ENCODE results near the gene SLC31A1. TPM values are rescaled to one million over a fixed set of nuclear protein-coding genes. Genes with fewer than 3 reads are reported as not detected.

The SLC31A1 gene
- total and polyA plus RNA-seq, 2 of the 13 experiments (the other 11 are each of a cell fraction or from before 2014, with no cell fraction given): 62.9 to 70.0 TPM

GRCh38 chr9:113269871-113270270, 48.5 kb downstream of the SLC31A1 start:
- POLR2A ChIA-PET: no interaction called here
- Histone ChIP-seq H3K4me1 (ENCODE audit: insufficient read depth, low read length) (peaks cover 11% of the 10 kb centered on the region), H3K9me3 (ENCODE audit: low read length) (no peaks in the 10 kb centered on the region), H3K9ac (ENCODE audit: insufficient read depth, low read depth, low read length) (no peak overlapping the region), H3K79me2 (ENCODE audit: insufficient read depth, low read length) (peaks cover 12% of the 10 kb centered on the region), H3K4me2 (ENCODE audit: low read depth, low read length) (no peak overlapping the region), H2AFZ (ENCODE audit: low read length) (no peak overlapping the region), H3K36me3 (replicated peaks in 1 of 2; ENCODE audit: control insufficient read depth in 1 of 2, insufficient read depth in 2 of 2, low read length in 2 of 2) (peaks cover 16 to 51% of the 10 kb centered on the region in 2 experiments), H3K27ac (ENCODE audit: extremely low read length, insufficient read depth, low read length) (no peak overlapping the region), H3K4me3 (replicated peaks in 1 of 3; ENCODE audit: insufficient read depth in 1 of 3, low read depth in 2 of 3, low read length in 3 of 3) (no peak overlapping the region), H4K20me1 (ENCODE audit: insufficient read depth, low read length) (no peaks in the 10 kb centered on the region; the same call in 1 of the 2 replicates), H3K27me3 (ENCODE audit: control insufficient read depth in 1 of 2, insufficient read depth in 2 of 2, low read length in 2 of 2) (no peaks in the 10 kb centered on the region; a peak in 1 of 5 replicates)
- BruUV-seq (replicated peaks): no TSS peak
- in situ Hi-C loops (cut with HindIII; ENCODE audit: extremely low pct_ligation_motif_present, low pct_unique_long_range_greater_than_20kb): loop anchor here (5.0 kb wide), 1 partner anchor 387 kb away; no protein-coding TSS in a partner anchor
- intact Hi-C loops (cut with micrococcal nuclease; ENCODE audit: unreplicated experiment): loop anchor here (10.0 kb wide), 2 partner anchors 135 to 385 kb away; partner anchors contain the start of gene ALAD
- CTCF ChIA-PET (ENCODE audit: low intra/inter-chr PET ratio, low total read pairs): no interaction called here
- ATAC-seq: no peak
- DNase-seq (ENCODE audit: low spot score): no peak
- TF ChIP-seq ZNF773 (CRISPR knock-in tag; IDR thresholded peaks at IDR 0.05; ENCODE audit: borderline replicate concordance): no peak
- TF ChIP-seq SRY (CRISPR knock-in tag; IDR thresholded peaks at IDR 0.05): no peak
- no peak for TF ChIP-seq ZNF878 (CRISPR knock-in tag; IDR thresholded peaks at IDR 0.05)
- TF ChIP-seq ZNF329 (CRISPR knock-in tag; IDR thresholded peaks at IDR 0.05; ENCODE audit: low read depth): no peak
- no peak for TF ChIP-seq ZBTB25 (CRISPR knock-in tag; IDR thresholded peaks at IDR 0.05)
- no peak for TF ChIP-seq FLYWCH1 (CRISPR knock-in tag; IDR thresholded peaks at IDR 0.05)
- TF ChIP-seq CENPX (CRISPR knock-in tag; IDR thresholded peaks at IDR 0.05): no peak
- TF ChIP-seq ZNF841 (CRISPR knock-in tag; IDR thresholded peaks at IDR 0.05; ENCODE audit: borderline replicate concordance): no peak
- TF ChIP-seq KAT8 (CRISPR knock-in tag; IDR thresholded peaks at IDR 0.05): no peak
- TF ChIP-seq HNRNPK (IDR thresholded peaks at IDR 0.05; ENCODE audit: low read depth, low read length, poor library complexity, severe bottlenecking): no peak
- TF ChIP-seq RARA (CRISPR knock-in tag; IDR thresholded peaks at IDR 0.05): no peak
- TF ChIP-seq ZNF235 (CRISPR knock-in tag; IDR thresholded peaks at IDR 0.05; ENCODE audit: borderline replicate concordance): no peak
- no peak for TF ChIP-seq JUN (CRISPR knock-in tag; IDR thresholded peaks at IDR 0.05)
- TF ChIP-seq ZNF382 (CRISPR knock-in tag; IDR thresholded peaks at IDR 0.05; ENCODE audit: borderline replicate concordance): no peak
- no peak for TF ChIP-seq KAT7 (CRISPR knock-in tag; IDR thresholded peaks at IDR 0.05; ENCODE audit: borderline replicate concordance)
- no peak for TF ChIP-seq ATF4 (CRISPR knock-in tag; IDR thresholded peaks at IDR 0.05)
- TF ChIP-seq ESRRA (CRISPR knock-in tag; IDR thresholded peaks at IDR 0.05; ENCODE audit: low read depth): no peak
- no peak for TF ChIP-seq KLF9 (CRISPR knock-in tag; IDR thresholded peaks at IDR 0.05; ENCODE audit: low read depth)
- 97% methylated on average over 2 of the region's 2 CpGs for WGBS (ENCODE audit: low lambda C conversion rate)
- no peak for FAIRE-seq

Measured in HepG2 (cell line).